ENCODE measurements around the gene RAD52.

RAD52 gene

DNA sequence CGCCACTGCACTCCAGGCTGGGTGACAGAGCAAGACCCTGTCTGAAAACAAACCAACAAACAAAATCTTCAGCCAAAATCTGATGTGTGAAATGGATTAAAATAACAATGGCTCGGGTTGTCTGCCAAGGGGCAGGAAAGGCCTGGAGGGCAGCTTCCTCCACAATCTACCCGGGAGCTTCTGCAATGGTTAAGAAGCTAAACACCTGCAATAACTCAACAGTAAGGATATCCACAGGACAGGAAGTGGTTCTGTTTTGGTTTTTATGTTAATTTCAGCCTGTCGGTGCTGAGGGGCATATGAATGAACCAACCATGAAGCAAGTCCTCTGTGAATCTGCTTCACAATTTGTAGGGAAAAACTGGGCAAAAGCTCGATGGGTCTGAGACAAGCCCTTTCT lies 34.4 kb downstream of the RAD52 start:
- Mint-ChIP-seq H3K36me3 (ENCODE audit: low read depth) (peaks cover 57% of the 10 kb centered on the region), H3K4me3 (peak overlapping the region; percentile 18), H3K9me3 (no peaks in the 10 kb centered on the region), H3K4me1 (ENCODE audit: low read depth) (peaks cover 17% of the 10 kb centered on the region), H3K27me3 (ENCODE audit: low read depth) (no peaks in the 10 kb centered on the region), H3K27ac (peak overlapping the region; percentile 69)
- no peak for DNase-seq (ENCODE audit: low spot score)

GRCh38 chr12:913919-914698 lies 35.4 kb downstream of the RAD52 start:
- DNase-seq (ENCODE audit: low spot score): no peak
- no peaks in the 10 kb centered on the region for H3K27me3 Mint-ChIP-seq (ENCODE audit: low read depth)
- H3K27ac Mint-ChIP-seq: peak overlapping the region; percentile 23
- H3K36me3 Mint-ChIP-seq (ENCODE audit: low read depth): peaks cover 66% of the 10 kb centered on the region
- peaks cover 17% of the 10 kb centered on the region for H3K4me1 Mint-ChIP-seq (ENCODE audit: low read depth)
- H3K9me3 Mint-ChIP-seq: no peaks in the 10 kb centered on the region
- no peak overlapping the region for H3K4me3 Mint-ChIP-seq

DNA sequence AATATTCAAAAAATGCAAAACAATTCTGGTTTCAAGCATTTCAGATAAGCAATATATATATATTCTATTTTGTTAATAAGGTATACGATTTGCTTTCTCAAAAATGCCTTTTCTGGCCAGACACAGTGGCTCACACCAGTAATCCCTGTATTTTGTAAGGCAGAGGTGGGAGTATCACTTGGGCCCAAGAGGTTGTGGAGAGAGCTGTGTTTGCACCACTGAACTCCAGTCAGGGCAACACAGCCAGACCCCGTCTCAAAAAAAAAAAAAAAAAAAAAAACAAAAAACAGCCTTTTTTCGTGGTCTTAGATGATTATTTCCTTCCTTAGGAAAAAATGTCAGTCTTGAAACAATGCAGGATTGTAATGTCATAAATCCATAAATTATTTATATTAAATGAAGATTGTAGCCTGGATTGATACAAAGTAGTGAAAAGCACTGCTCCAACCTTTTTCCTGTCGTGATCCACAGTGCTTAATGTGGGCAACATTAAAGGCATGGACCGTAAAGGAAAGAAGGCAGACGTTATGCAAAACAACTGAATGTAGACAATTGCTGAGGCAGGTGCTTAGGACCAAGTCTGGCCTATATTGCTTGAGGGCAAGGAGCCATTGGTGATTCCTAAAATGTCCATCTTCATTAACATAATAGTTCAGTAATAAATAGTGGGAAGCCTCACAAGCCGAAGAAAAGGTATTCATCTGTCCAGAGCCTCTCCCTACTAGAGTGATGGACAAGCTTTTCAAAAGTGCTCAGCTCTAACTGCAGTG lies 36.8 kb downstream of the RAD52 start:
- no peak overlapping the region for H3K27ac Mint-ChIP-seq
- H3K36me3 Mint-ChIP-seq (ENCODE audit: low read depth): peaks cover 65% of the 10 kb centered on the region
- no peaks in the 10 kb centered on the region for H3K9me3 Mint-ChIP-seq
- no peaks in the 10 kb centered on the region for H3K27me3 Mint-ChIP-seq (ENCODE audit: low read depth)
- H3K4me3 Mint-ChIP-seq: no peak overlapping the region
- DNase-seq (ENCODE audit: low spot score): no peak
- peaks cover 17% of the 10 kb centered on the region for H3K4me1 Mint-ChIP-seq (ENCODE audit: low read depth)

GRCh38 chr12:911191-911826 lies 38.2 kb downstream of the RAD52 start:
- H3K4me3 Mint-ChIP-seq: no peak overlapping the region
- no peaks in the 10 kb centered on the region for H3K9me3 Mint-ChIP-seq
- no peak overlapping the region for H3K27ac Mint-ChIP-seq
- peaks cover 64% of the 10 kb centered on the region for H3K36me3 Mint-ChIP-seq (ENCODE audit: low read depth)
- peaks cover 15% of the 10 kb centered on the region for H3K4me1 Mint-ChIP-seq (ENCODE audit: low read depth)
- no peaks in the 10 kb centered on the region for H3K27me3 Mint-ChIP-seq (ENCODE audit: low read depth)
- DNase-seq (ENCODE audit: low spot score): no peak

DNA sequence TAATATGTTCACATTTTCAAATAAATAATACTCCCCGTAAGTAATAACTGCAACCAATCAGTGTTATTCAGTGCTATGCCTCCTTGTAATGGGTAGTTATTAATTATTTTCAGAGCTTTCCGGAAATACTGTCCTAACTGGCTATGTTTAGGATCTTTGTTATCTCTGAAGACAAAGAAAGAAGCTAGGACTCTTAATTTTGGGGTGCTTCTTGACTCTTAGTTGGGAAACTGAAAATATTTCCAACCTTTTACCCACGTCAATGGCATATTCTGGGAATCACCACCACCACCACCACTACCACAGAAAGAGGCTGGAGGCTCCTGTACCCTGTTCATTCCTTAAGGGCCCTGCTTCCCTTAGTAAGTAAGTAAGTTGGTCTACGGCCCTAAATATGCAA lies 39.1 kb downstream of the RAD52 start:
- no peak for DNase-seq (ENCODE audit: low spot score)
- Mint-ChIP-seq H3K4me1 (ENCODE audit: low read depth) (peaks cover 18% of the 10 kb centered on the region), H3K9me3 (no peaks in the 10 kb centered on the region), H3K4me3 (no peak overlapping the region), H3K27me3 (ENCODE audit: low read depth) (no peaks in the 10 kb centered on the region), H3K27ac (no peak overlapping the region), H3K36me3 (ENCODE audit: low read depth) (peaks cover 65% of the 10 kb centered on the region)

DNA sequence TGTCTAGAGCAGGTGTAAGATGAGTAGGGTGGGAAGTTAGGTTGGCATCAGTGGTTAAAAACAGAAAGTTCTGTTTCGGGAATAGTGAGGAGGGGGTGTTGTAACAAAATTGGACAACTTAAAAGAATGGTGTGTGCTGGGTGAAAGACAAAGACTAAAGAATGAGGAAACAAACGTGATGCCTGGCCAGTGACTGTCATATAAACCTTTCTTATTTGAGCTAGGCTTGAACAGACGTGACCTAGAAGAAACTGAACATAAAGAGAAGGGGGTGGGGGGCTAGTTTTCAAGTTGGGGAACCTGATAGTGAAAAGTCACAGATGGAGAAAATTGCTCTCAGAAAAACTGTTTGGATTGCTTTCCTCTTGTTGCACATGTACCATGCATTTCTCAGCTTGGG lies 39.6 kb downstream of the RAD52 start:
- Mint-ChIP-seq H3K4me3 (no peak overlapping the region), H3K27ac (no peak overlapping the region), H3K4me1 (ENCODE audit: low read depth) (peaks cover 16% of the 10 kb centered on the region), H3K36me3 (ENCODE audit: low read depth) (peaks cover 64% of the 10 kb centered on the region), H3K9me3 (no peaks in the 10 kb centered on the region), H3K27me3 (ENCODE audit: low read depth) (no peaks in the 10 kb centered on the region)
- DNase-seq (ENCODE audit: low spot score): no peak

- Mint-ChIP-seq H3K36me3 (ENCODE audit: low read depth) (peaks cover 64% of the 10 kb centered on the region), H3K4me1 (ENCODE audit: low read depth) (peaks cover 16% of the 10 kb centered on the region), H3K4me3 (no peak overlapping the region), H3K9me3 (no peaks in the 10 kb centered on the region), H3K27me3 (ENCODE audit: low read depth) (no peaks in the 10 kb centered on the region), H3K27ac (no peak overlapping the region)
- no peak for DNase-seq (ENCODE audit: low spot score)
Measured at GRCh38 chr12:907413-908185, 41.9 kb downstream of the RAD52 start.

DNA sequence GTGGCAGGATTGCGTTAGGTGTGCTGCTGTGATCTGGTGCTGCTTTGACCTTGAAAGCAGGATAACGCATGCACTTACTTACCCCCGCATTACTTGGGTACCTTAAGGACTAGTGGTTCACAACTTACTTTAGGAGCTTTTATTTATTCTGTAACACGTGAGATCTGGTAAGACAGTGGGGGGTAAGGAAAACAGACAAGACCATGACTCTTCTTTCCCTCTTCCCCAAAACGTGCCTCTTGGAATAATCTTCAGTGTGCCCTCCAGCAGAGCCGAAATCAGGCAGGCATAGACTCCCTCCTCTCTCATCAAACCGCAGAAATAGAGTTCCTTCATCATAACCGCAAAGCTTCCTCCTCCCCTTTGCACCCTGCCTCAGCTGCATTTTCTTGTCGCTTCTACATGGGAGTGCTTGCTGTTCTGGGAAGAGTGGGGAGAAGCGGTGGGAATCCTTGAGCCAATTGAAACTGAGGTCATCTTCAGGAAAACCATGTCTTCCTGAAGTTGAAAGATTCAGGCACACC lies 43.4 kb downstream of the RAD52 start:
- peak overlapping the region; percentile 8 for H3K4me3 Mint-ChIP-seq
- H3K36me3 Mint-ChIP-seq (ENCODE audit: low read depth): peaks cover 72% of the 10 kb centered on the region
- H3K9me3 Mint-ChIP-seq: no peaks in the 10 kb centered on the region
- H3K27me3 Mint-ChIP-seq (ENCODE audit: low read depth): no peaks in the 10 kb centered on the region
- H3K4me1 Mint-ChIP-seq (ENCODE audit: low read depth): peaks cover 16% of the 10 kb centered on the region
- DNase-seq (ENCODE audit: low spot score): no peak
- H3K27ac Mint-ChIP-seq: peak overlapping the region; percentile 66

DNA sequence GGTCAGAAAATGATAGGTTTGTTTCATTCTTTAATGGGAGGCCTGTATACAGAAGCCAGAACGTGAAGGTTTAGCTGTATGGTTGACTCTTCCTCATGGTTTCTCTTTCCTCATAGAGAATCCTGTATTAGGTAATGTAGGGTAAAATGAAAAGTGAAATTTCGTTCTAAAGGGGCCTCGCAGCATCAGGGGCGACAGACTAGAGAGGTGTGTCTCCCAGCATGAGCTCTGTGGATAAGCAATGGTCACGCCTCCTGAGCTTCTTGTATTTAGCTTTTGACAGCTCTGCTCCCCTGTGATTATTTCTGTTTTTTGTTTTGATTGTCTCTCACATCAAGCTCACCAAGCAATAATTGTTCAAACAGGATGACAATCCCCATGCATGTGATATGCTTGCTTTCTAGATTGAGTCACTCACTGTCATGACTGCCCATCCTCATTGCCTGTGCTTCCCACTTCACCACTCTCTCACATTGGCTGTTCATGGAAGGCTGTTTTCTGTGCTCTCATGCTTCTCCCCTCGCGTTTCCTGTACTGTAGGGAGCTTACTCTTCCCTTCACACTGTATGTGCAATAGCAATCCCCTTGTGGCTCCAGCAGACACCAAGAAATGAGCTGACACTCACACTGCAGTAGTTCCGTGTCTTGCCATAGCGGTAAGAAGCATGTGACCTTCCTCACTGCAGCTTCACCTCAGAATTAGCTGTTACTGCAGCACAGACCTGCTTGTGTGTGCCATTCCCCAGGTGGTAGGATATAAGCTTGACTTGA lies 44.0 kb downstream of the RAD52 start:
- Mint-ChIP-seq H3K27ac (peak overlapping the region; percentile 66), H3K4me3 (peak overlapping the region; percentile 8), H3K9me3 (no peaks in the 10 kb centered on the region), H3K27me3 (ENCODE audit: low read depth) (no peaks in the 10 kb centered on the region), H3K36me3 (ENCODE audit: low read depth) (peaks cover 74% of the 10 kb centered on the region), H3K4me1 (ENCODE audit: low read depth) (peaks cover 16% of the 10 kb centered on the region)
- DNase-seq (ENCODE audit: low spot score): no peak

GRCh38 chr12:904010-904414 lies 45.5 kb downstream of the RAD52 start:
- Mint-ChIP-seq H3K4me1 (ENCODE audit: low read depth) (peaks cover 16% of the 10 kb centered on the region), H3K9me3 (no peaks in the 10 kb centered on the region), H3K4me3 (no peak overlapping the region), H3K27ac (peak overlapping the region; percentile 33), H3K27me3 (ENCODE audit: low read depth) (no peaks in the 10 kb centered on the region), H3K36me3 (ENCODE audit: low read depth) (peaks cover 70% of the 10 kb centered on the region)
- DNase-seq (ENCODE audit: low spot score): no peak

DNA sequence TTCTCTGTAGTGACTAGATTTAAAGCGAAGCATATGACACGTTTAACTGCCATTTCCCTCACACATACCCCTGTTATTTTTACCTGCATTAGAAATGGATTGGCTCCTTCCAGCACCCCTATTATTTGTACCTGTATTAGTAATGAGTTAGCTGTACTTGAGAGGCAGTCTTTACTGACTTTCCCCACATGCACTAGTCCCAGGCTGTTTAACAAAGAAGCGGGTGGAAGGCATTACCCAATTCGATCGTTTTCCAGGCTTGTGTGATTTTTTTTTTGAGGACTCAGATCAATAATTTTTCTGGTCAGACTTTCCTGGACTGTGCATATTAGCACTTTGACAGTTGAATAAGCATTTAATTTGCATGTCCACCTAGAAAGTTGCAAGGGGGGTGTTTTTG lies 46.4 kb downstream of the RAD52 start:
- H3K27ac Mint-ChIP-seq: peak overlapping the region; percentile 34
- no peaks in the 10 kb centered on the region for H3K27me3 Mint-ChIP-seq (ENCODE audit: low read depth)
- H3K4me1 Mint-ChIP-seq (ENCODE audit: low read depth): peaks cover 16% of the 10 kb centered on the region
- H3K9me3 Mint-ChIP-seq: no peaks in the 10 kb centered on the region
- DNase-seq (ENCODE audit: low spot score): no peak
- H3K36me3 Mint-ChIP-seq (ENCODE audit: low read depth): peaks cover 65% of the 10 kb centered on the region
- no peak overlapping the region for H3K4me3 Mint-ChIP-seq

- Mint-ChIP-seq H3K36me3 (ENCODE audit: low read depth) (peaks cover 64% of the 10 kb centered on the region), H3K4me1 (ENCODE audit: low read depth) (peaks cover 16% of the 10 kb centered on the region), H3K4me3 (no peak overlapping the region), H3K9me3 (no peaks in the 10 kb centered on the region), H3K27me3 (ENCODE audit: low read depth) (no peaks in the 10 kb centered on the region), H3K27ac (no peak overlapping the region)
- no peak for DNase-seq (ENCODE audit: low spot score)
Measured at GRCh38 chr12:902581-902980, 46.9 kb downstream of the RAD52 start.

DNA sequence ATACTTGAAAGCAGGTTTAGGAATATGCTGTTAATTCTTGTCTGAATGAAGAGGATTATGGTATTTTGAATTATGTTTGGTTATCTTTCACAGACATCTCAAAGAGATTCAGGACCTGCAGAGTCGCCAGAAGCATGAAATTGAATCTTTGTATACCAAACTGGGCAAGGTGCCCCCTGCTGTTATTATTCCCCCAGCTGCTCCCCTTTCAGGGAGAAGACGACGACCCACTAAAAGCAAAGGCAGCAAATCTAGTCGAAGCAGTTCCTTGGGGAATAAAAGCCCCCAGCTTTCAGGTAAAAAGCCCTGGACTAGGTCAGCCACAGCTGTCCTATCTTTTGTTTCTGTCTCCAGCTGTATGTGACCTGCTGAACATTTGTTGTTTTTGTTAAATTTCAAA lies 52.1 kb downstream of the RAD52 start:
- Mint-ChIP-seq H3K27ac (no peak overlapping the region), H3K9me3 (no peaks in the 10 kb centered on the region), H3K27me3 (ENCODE audit: low read depth) (no peaks in the 10 kb centered on the region), H3K36me3 (ENCODE audit: low read depth) (peaks cover 46% of the 10 kb centered on the region), H3K4me1 (ENCODE audit: low read depth) (no peaks in the 10 kb centered on the region), H3K4me3 (no peak overlapping the region)
- DNase-seq (ENCODE audit: low spot score): no peak
